ENCODE measurements around the gene BAZ2A.
"Not testable (repeated sequence)": the region's sequence is repeated elsewhere in the genome, so short reads cannot be mapped to it uniquely, and the experiment has no call there.

The BAZ2A gene

DNA sequence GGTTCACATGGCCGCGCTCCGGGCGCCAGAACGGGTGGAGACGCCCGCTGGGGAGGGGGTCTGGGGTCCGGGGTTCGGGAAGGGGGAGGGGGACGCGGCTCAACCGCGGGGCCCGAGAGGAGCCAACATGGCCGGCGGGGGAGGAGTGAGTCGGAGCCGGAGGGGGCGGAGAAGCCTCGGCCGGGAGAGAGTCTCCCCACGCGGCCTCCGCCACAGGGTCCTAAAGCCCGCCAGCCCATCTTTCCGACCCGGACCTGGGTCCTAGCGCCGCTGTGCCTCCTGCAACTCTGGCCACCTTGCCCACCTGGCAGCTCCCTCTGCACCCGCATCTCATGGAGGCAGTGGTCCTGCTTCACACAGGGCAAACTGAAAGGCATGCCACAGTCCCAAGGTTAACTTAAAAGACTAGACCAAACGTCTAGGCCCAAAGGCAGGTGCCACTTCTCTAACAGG lies at the start of gene BAZ2A:
Gene BAZ2A, minus strand, starts transcription at position 147 of the 453 bp plus-strand sequence. CDS start 12,796 bp downstream, outside the sequence.
- peak; percentile 71 to 72 for DNase-seq (ENCODE audit: low read depth in 2 of 2)

DNA sequence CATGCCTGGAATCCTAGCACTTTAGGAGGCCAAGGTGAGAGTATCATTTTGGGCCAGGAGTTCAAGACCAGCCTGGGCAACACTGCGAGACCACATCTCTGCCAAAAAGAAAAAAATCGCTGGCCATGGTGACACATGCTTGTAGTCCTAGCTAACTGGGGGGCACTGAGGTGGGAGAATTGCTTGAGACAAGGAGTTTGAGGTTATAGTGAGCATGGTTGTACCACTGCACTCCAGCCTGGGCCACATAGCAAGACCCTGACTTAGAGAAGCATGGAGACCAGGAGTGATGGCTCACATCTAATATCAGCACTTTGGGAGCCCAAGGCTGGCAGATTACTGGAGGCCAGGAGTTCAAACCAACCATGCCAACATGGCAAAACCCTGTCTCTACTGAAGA lies 48.7 kb upstream of the BAZ2A start:
- no peak for DNase-seq (ENCODE audit: low read depth in 2 of 2)

DNA sequence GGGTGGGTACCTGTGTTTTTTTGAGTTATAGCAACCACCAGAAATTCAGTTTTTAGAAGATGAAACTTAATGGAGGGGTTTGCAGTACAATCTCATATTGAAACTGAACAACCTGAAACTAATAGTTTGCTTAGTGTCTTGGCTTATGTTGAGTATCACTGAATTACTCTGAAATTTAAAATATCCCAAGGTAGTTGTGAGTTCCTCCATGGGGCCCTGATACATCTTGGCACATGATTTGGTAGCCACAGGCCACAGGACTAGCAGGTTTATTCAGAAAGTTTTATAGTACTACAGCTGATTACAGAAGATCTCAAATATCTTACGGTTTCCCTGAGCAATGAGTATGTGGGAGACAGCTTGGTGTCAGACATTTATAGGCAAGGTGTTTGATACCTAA lies 47.6 kb upstream of the BAZ2A start:
- DNase-seq (ENCODE audit: low read depth in 2 of 2): no peak

GRCh38 chr12:56676851-56677580 lies 46.9 kb upstream of the BAZ2A start:
- DNase-seq (ENCODE audit: low read depth in 2 of 2): no peak

DNA sequence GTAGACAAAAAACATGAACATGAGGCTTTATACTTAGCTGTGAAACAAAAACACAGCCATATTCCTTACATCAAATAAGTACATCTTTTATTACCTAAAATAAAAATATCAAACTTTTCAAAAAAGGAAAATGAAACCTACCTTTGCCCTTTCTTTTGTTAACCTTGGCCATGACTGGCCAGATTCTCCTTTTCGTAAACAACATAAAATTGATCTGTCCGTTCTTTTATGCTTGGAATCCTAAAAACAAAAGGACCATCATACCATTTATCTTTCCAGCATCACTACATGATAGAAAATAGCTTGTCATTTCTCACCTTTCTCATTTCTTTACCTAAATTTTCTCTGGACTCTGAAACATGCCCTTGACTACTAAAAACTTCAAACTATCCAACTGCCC lies 41.5 kb upstream of the BAZ2A start:
- DNase-seq (ENCODE audit: low read depth in 2 of 2): no peak

GRCh38 chr12:56670836-56671235 lies 40.7 kb upstream of the BAZ2A start:
- no peak for DNase-seq (ENCODE audit: low read depth in 2 of 2)

DNA sequence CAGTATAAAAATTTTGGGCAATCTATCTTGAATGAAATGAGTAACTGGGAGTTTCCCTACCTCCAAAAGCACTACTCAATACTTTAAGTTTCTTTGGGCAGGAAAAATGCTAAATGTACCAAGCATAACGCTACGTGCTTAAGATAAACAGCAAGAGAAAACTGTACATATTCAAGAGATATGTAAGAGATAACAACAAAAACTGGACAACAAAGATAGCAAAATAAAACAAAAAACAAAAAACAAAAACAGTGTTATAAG lies 38.0 kb upstream of the BAZ2A start:
- no peak for DNase-seq (ENCODE audit: low read depth in 2 of 2)

- DNase-seq (ENCODE audit: low read depth in 2 of 2): no peak
Measured at GRCh38 chr12:56661979-56662638, 32.0 kb upstream of the BAZ2A start.

- no peak for DNase-seq (ENCODE audit: low read depth in 2 of 2)
Measured at GRCh38 chr12:56661560-56661959, 31.4 kb upstream of the BAZ2A start.

- DNase-seq (ENCODE audit: low read depth in 2 of 2): no peak
Measured at GRCh38 chr12:56658921-56659320, 28.8 kb upstream of the BAZ2A start.

DNA sequence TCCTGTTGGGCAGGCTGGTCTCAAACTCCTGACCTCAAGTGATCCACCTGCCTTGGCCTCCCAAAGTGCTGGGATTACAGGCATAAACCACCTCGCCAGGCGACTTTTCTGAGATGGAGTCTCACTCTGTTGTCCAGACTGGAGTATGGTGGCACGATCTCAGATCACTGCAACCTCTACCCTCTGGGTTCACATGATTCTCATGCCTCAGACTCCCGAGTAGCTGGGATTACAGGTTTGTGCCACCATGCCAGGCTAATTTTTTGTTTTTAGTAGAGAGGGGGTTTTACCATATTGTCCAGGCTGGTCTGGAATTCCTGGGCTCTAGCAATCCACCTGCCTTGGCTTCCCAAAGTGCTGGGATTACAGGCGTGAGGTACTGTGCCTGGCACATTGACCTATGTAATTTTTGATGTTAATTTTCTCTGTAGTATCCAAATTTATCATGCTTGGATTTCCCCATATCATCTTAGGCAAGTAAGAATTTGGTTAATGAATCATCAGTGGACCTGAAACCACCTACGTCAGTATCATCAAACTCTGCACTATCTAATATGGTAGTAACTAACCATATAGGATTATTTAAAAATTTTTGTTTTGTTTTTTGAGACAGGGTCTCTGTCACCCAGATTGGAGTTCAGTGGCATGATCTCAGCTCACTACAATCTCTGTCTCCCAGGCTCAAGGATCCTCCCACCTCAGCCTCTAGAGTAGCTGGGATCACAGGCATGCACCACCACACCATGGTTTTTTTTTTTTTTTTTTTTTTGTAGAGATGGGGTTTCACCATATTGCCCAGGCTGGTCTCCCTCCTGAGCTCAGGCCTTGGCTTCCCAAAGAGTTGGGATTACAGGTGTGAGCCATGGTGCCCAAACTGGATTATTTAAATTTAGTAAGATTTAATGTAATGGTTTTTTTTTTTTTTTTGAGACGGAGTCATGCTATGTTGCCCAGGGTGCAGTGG lies 27.6 kb upstream of the BAZ2A start:
- no peak for DNase-seq (ENCODE audit: low read depth in 2 of 2)

DNA sequence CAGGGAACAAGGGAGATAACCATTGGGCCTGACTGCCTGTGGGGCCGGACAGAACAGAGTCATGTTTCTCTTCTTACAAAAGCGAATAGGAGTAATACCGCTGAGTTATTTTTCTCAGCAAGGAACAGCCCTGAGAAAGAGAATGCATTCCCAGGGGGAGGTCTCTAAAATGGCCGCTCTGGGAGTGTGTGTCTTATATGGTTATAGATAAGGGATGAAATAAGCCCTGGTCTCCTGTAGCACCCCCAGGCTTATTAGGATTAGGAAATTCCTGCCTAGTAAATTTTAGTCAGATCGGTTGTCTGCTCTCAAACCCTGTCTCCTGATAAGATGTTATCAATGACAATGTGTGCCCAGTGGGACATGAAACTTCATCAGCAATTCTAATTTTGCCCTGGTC lies 23.7 kb upstream of the BAZ2A start:
- DNase-seq (ENCODE audit: low read depth in 2 of 2): not testable (repeated sequence)

DNA sequence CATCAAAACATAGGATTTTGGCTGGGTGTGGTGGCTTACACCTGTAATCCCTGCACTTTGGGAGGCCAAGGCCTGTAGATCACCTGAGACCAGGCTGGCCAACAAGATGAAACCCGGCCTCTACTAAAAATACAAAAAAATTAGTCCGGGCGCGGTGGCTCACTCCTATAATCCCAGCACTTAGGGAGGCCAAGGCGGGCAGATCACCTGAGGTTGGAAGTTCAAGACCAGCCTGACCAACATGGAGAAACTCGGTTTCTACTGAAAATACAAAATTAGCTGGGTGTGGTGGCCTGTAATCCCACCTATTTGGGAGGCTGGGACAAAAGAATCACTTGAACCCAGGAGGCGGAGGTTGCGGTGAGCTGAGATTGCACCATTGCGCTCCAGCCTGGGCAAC lies 17.9 kb upstream of the BAZ2A start:
- not testable (repeated sequence) for DNase-seq (ENCODE audit: low read depth in 2 of 2)

- DNase-seq (ENCODE audit: low read depth in 2 of 2): peak; percentile 74 to 85
Measured at GRCh38 chr12:56645717-56646446, 15.8 kb upstream of the BAZ2A start, which contains the start of gene ATP5F1B. Gene ATP5F1B, minus strand, starts transcription at chr12:56645984. Its CDS starts 21 bp downstream, at chr12:56645963.

DNA sequence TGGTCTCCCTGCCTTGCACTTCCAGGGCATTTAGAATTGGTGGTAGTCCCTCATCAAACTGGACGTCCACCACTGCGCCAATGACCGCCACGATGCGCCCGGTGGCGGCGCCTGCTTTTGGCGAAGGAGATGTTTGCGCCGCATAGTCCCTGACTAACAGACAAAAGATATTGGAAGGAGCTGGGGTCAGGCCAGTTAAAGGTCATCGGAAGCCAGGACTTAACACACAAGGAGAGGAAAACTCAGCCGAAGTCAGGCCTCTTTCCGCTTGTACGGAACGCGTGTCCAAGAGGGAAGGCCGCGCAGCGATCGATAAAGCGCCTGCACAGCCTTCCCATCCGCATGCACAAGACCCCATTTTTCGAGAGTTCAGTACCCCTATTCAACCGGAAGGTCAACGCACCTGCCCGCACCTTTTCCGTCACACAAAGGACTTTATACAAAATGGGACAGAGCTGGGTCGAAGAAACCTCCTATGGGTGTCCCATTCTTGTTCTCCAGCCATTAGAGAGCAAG lies 15.1 kb upstream of the BAZ2A start:
- DNase-seq (ENCODE audit: low read depth in 2 of 2): no peak

GRCh38 chr12:56644654-56645053 lies 14.5 kb upstream of the BAZ2A start:
- no peak for DNase-seq (ENCODE audit: low read depth in 2 of 2)

- no peak for DNase-seq (ENCODE audit: low read depth in 2 of 2)
Measured at GRCh38 chr12:56641219-56641618, 11.1 kb upstream of the BAZ2A start.

- no peak for DNase-seq (ENCODE audit: low read depth in 2 of 2)
Measured at GRCh38 chr12:56637621-56638020, 7.5 kb upstream of the BAZ2A start.

DNA sequence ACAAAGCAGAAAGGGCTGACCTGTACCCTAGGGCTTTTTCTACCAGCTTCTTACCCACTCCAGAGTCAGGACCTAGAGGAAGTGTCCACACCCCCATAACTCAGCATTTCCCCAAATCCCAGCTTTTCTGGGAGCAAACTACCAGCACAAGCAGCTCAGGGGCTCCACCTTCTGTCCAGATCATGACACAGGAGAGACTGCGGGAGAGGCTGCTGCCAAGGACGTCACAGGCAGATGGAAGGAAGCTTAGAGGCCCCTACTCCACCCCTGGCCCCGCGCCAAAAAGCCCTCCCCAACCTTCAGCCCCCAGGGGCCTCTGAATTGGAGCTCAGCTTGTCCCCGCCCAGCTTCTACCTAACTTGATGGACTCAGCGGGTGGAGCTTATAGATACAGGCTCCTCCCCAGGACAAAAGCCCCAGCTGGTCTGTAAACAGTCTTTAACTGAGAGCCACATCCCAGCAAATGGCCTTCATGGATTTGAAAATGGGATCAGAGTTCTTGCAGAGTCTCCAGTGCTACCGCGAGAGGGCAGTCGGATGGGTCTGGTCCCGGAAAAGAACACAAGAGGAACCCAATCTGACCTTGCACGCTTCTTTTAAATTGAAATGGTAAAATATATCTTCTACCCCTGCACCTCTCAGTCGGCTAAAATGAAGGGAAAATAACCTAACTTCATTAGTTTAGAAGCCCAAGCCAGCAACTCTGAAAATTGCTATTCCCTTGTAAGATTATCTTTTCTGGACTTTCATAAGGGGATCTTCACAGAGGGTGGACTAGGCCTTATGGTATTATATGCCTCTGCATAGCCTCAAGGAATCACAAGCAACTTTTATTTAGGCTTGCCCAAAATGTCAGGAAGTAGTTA lies 6.8 kb upstream of the BAZ2A start:
- peak; percentile 66 to 79 for DNase-seq (ENCODE audit: low read depth in 2 of 2)
